ENCODE measurements around the gene NIPAL1. TPM values are rescaled to one million over a fixed set of nuclear protein-coding genes. Genes with fewer than 3 reads are reported as not detected.

Gene NIPAL1
- total RNA-seq (ENCODE audit: low replicate concordance): 7.1 TPM in 1 of 2 replicates, not detected in the other

DNA sequence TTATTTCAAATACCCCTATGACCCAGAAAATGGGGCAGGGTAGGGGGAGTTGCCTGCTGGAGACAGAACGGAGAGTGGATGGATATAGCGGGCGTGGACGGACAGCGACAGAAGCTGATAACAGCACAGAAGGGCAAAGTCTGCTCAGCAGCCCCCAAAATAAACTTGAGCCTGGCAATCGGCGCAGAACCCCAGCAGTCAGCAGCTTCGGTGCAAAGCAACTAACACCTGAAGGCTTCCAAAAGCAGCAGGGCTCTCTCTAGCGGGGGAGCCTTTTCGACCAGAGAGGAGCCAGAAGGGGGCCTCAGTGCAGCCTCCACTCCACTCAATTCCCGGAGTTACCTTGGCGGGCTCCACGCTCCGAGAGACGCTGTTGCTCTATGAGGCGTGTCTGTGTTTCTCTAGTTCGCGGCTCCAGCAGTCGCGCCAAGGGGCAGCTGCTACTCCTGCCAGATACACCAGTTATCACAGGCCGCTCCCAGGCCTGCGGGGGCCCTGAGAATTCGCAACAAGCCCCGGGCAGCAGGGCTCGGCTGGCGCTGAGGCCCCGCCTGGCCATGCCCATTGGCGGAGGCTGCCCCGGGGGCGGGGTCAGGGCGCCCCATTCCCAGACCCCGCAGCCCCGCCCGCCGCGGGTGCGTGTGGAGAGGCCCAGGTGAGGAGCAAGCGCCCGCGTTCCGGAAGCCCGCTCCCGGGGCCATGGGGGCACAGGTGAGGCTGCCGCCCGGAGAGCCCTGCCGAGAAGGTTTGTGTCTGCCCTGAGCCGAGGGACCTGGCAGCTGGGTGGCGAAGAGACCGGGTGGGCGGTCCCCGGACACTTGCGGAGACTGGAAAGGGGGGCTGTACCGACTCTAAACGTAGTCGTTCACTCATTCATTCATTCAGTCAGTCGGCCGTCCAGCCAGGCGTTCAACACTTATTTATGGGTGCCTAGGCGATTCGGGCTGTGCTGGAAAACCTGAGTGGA is at the start of gene NIPAL1, which contains the start of gene CNGA1:
NIPAL1 (plus strand) TSS at position 632 of the 967 bp plus-strand sequence; CDS start at position 700, 68 bp downstream.
CNGA1 (minus strand) TSS at position 541 of the 967 bp plus-strand sequence. CDS start 63,992 bp downstream, outside the sequence.

Other genes with a start within 250 kb of the NIPAL1 start
- gene CORIN, start 178.7 kb upstream of the NIPAL1 start, total RNA-seq (ENCODE audit: low replicate concordance): 0.08 and 0.12 TPM in 2 replicates
- 3.3 and 6.9 TPM in 2 replicates for gene NFXL1, start 102.2 kb upstream of the NIPAL1 start, total RNA-seq (ENCODE audit: low replicate concordance)
- gene CNGA1, start 91 bp upstream of the NIPAL1 start, total RNA-seq (ENCODE audit: low replicate concordance): 2.3 TPM in 1 of 2 replicates, not detected in the other
- gene TXK, start 117.5 kb downstream of the NIPAL1 start, total RNA-seq (ENCODE audit: low replicate concordance): 0.08 TPM in 1 of 2 replicates, not detected in the other

Data from smooth muscle cell of the coronary artery (primary cell).